Neural progenitor cell (in vitro differentiated cells): ENCODE data around the gene SKAP2. TPM values are rescaled to one million over a fixed set of nuclear protein-coding genes. Genes with fewer than 3 reads are reported as not detected.

Experiments
- DNase-seq: peaks from one replicate; pipeline ENCODE4 v3.0.0-alpha.2; 2016; ENCODE audit warnings: low spot score
- H2AFZ ChIP-seq: fragments of 200-600 bp; sonication (generic); replicated peaks from 2 replicates; pipeline ENCODE4 v1.6.1; 2016; ENCODE audit warnings: antibody characterized with exemption
- H3F3A ChIP-seq: fragments of 200-600 bp; sonication (generic); 2 replicates; pipeline ENCODE4 v1.6.1; 2016; ENCODE audit warnings: antibody characterized with exemption, low read depth
- H3K27ac ChIP-seq: fragments of 200-600 bp; sonication (generic); 2 replicates; pipeline ENCODE4 v1.5.1; 2016; ENCODE audit warnings: mild to moderate bottlenecking
- H3K27me3 ChIP-seq: fragments of 200-600 bp; sonication (generic); 2 replicates; pipeline ENCODE4 v1.6.1; 2016; ENCODE audit warnings: mild to moderate bottlenecking, moderate library complexity
- H3K36me3 ChIP-seq: fragments of 200-600 bp; sonication (generic); 2 replicates; pipeline ENCODE4 v1.5.1; 2016
- H3K4me1 ChIP-seq: fragments of 200-600 bp; sonication (generic); 2 replicates; pipeline ENCODE4 v1.6.1; 2016; ENCODE audit warnings: mixed run types
- H3K4me2 ChIP-seq: fragments of 200-600 bp; sonication (generic); 2 replicates; pipeline ENCODE4 v1.6.1; 2016
- H3K4me3 ChIP-seq: fragments of 200-600 bp; sonication (generic); 2 replicates; pipeline ENCODE4 v1.5.1; 2016
- H3K79me2 ChIP-seq: fragments of 200-600 bp; sonication (generic); 2 replicates; pipeline ENCODE4 v1.6.1; 2016; ENCODE audit warnings: low read depth
- H3K9ac ChIP-seq: fragments of 200-600 bp; sonication (generic); 2 replicates; pipeline ENCODE4 v1.6.1; 2016
- H3K9me3 ChIP-seq: fragments of 200-600 bp; sonication (generic); 2 replicates; pipeline ENCODE4 v1.5.1; 2016; ENCODE audit warnings: low read depth
- H4K20me1 ChIP-seq: fragments of 200-600 bp; sonication (generic); 2 replicates; pipeline ENCODE4 v1.6.1; 2016; ENCODE audit warnings: low read depth
- H3K27ac Mint-ChIP-seq: 3 replicates; pipeline ENCODE4 v1.8.0; 2021; ENCODE audit warnings: mixed read lengths
- H3K27me3 Mint-ChIP-seq: 2 replicates; pipeline ENCODE4 v1.8.0; 2022; ENCODE audit warnings: low read depth, mild to moderate bottlenecking, inconsistent platforms, moderate library complexity, mixed read lengths; ENCODE audit not compliant: insufficient read depth
- H3K36me3 Mint-ChIP-seq: 3 replicates; pipeline ENCODE4 v1.8.0; 2021; ENCODE audit warnings: mixed read lengths
- H3K4me1 Mint-ChIP-seq: 3 replicates; pipeline ENCODE4 v1.8.0; 2021; ENCODE audit warnings: mixed read lengths
- H3K4me3 Mint-ChIP-seq: 3 replicates; pipeline ENCODE4 v1.8.0; 2021; ENCODE audit warnings: mild to moderate bottlenecking, moderate library complexity, mixed read lengths
- H3K9me3 Mint-ChIP-seq: 3 replicates; pipeline ENCODE4 v1.8.0; 2020; ENCODE audit warnings: mixed read lengths
- CTCF ChIP-seq: fragments of 200-600 bp; sonication (generic); IDR thresholded peaks from 2 replicates; pipeline ENCODE4 v1.5.1; 2017; ENCODE audit warnings: antibody characterized with exemption, mild to moderate bottlenecking
- EZH2 ChIP-seq: fragments of 200-600 bp; sonication (generic); IDR thresholded peaks from 2 replicates; pipeline ENCODE4 v1.6.1; 2017; ENCODE audit warnings: antibody characterized with exemption, mild to moderate bottlenecking, moderate library complexity
- EZH2phosphoT487 ChIP-seq: fragments of 200-600 bp; sonication (generic); IDR thresholded peaks from 2 replicates; pipeline ENCODE4 v1.6.1; 2017; ENCODE audit warnings: antibody characterized with exemption
- total RNA-seq: library from RNA; depleted of rRNA; stranded (reverse); fragments of >200 nt; gene quantifications from 2 replicates; pipeline ENCODE4 v1.2.3, GENCODE V29; 2015; ENCODE audit warnings: low replicate concordance

The SKAP2 gene
- total RNA-seq, 1 donor from 2014 or later = 6.3 TPM

- Histone ChIP-seq H3F3A (no peaks in the 10 kb centered on the region), H3K27me3 (no peaks in the 10 kb centered on the region), H4K20me1 (no peaks in the 10 kb centered on the region), H3K4me3 (no peak overlapping the region), H3K9me3 (no peaks in the 10 kb centered on the region), H3K4me2 (no peak overlapping the region), H3K4me1 (no peaks in the 10 kb centered on the region), H2AFZ (no peak overlapping the region), H3K9ac (no peak overlapping the region), H3K36me3 (no peaks in the 10 kb centered on the region), H3K27ac (no peak overlapping the region), H3K79me2 (no peaks in the 10 kb centered on the region)
- H3K9me3 Mint-ChIP-seq = peaks cover 11% of the 10 kb centered on the region
- no peaks in the 10 kb centered on the region for H3K4me1 Mint-ChIP-seq
- H3K4me3 Mint-ChIP-seq = no peak overlapping the region
- no peaks in the 10 kb centered on the region for H3K36me3 Mint-ChIP-seq
- H3K27ac Mint-ChIP-seq = no peak overlapping the region
- DNase-seq = no peak
- TF ChIP-seq CTCF = no peak
- H3K27me3 Mint-ChIP-seq = no peaks in the 10 kb centered on the region
Observed at GRCh38 chr7:26880852-26881251, 16.5 kb upstream of the SKAP2 start.

- peaks cover 2% of the 10 kb centered on the region for H3K9me3 Mint-ChIP-seq
- no peak overlapping the region for H3K27ac ChIP-seq
- H4K20me1 ChIP-seq = no peaks in the 10 kb centered on the region
- H3K4me1 Mint-ChIP-seq = no peaks in the 10 kb centered on the region
- H3K9me3 ChIP-seq = no peaks in the 10 kb centered on the region
- H3K27ac Mint-ChIP-seq = no peak overlapping the region
- no peak for DNase-seq
- no peak overlapping the region for H3K4me3 ChIP-seq
- TF ChIP-seq CTCF = no peak
- no peaks in the 10 kb centered on the region for H3K36me3 Mint-ChIP-seq
- H3K4me2 ChIP-seq = no peak overlapping the region
- H3K4me1 ChIP-seq = no peaks in the 10 kb centered on the region
- no peaks in the 10 kb centered on the region for H3K27me3 ChIP-seq
- H3K4me3 Mint-ChIP-seq = no peak overlapping the region
- H3K36me3 ChIP-seq = no peaks in the 10 kb centered on the region
- H3F3A ChIP-seq = no peaks in the 10 kb centered on the region
- no peak overlapping the region for H3K9ac ChIP-seq
- no peak overlapping the region for H2AFZ ChIP-seq
- H3K79me2 ChIP-seq = no peaks in the 10 kb centered on the region
- no peaks in the 10 kb centered on the region for H3K27me3 Mint-ChIP-seq
Observed at GRCh38 chr7:26879671-26880070, 15.3 kb upstream of the SKAP2 start.

- H3K79me2 ChIP-seq = no peaks in the 10 kb centered on the region
- no peaks in the 10 kb centered on the region for H3K36me3 ChIP-seq
- H3K9ac ChIP-seq = no peak overlapping the region
- no peak overlapping the region for H3K4me2 ChIP-seq
- no peak overlapping the region for H3K27ac ChIP-seq
- peaks cover 12% of the 10 kb centered on the region for H3K27me3 Mint-ChIP-seq
- DNase-seq = no peak
- no peaks in the 10 kb centered on the region for H3K9me3 ChIP-seq
- H4K20me1 ChIP-seq = no peaks in the 10 kb centered on the region
- H3K27ac Mint-ChIP-seq = no peak overlapping the region
- H3K27me3 ChIP-seq = peaks cover 25% of the 10 kb centered on the region
- H3K4me1 Mint-ChIP-seq = peaks cover 3% of the 10 kb centered on the region
- peaks cover 3% of the 10 kb centered on the region for H3K9me3 Mint-ChIP-seq
- H3K36me3 Mint-ChIP-seq = no peaks in the 10 kb centered on the region
- TF ChIP-seq CTCF (no peak), EZH2phosphoT487 (no peak), EZH2 (no peak)
- no peak overlapping the region for H3K4me3 Mint-ChIP-seq
- no peak overlapping the region for H2AFZ ChIP-seq
- peaks cover 8% of the 10 kb centered on the region for H3F3A ChIP-seq
- H3K4me1 ChIP-seq = no peaks in the 10 kb centered on the region
- no peak overlapping the region for H3K4me3 ChIP-seq
Observed at GRCh38 chr7:26868841-26869495, 4.6 kb upstream of the SKAP2 start.
